DOHH2 (cell line): Measurements from ENCODE around the gene H1-8.

Experiments used
- EZH2phosphoT487 ChIP-seq: fragments of 200-600 bp; sonication (generic); IDR thresholded peaks from 2 replicates; pipeline ENCODE4 v1.6.1; 2017; ENCODE audit warnings: borderline replicate concordance, mild to moderate bottlenecking, antibody characterized with exemption, low read length, moderate library complexity, mixed read lengths
- TF ChIP-seq, protein P1 (sequence below): fragments of 200-600 bp; sonication (generic); IDR thresholded peaks from one replicate; pipeline ENCODE4 v1.5.1; 2014; ENCODE audit warnings: antibody characterized with exemption, mild to moderate bottlenecking, low read depth, low read length; ENCODE audit not compliant: poor library complexity, severe bottlenecking

DNA sequence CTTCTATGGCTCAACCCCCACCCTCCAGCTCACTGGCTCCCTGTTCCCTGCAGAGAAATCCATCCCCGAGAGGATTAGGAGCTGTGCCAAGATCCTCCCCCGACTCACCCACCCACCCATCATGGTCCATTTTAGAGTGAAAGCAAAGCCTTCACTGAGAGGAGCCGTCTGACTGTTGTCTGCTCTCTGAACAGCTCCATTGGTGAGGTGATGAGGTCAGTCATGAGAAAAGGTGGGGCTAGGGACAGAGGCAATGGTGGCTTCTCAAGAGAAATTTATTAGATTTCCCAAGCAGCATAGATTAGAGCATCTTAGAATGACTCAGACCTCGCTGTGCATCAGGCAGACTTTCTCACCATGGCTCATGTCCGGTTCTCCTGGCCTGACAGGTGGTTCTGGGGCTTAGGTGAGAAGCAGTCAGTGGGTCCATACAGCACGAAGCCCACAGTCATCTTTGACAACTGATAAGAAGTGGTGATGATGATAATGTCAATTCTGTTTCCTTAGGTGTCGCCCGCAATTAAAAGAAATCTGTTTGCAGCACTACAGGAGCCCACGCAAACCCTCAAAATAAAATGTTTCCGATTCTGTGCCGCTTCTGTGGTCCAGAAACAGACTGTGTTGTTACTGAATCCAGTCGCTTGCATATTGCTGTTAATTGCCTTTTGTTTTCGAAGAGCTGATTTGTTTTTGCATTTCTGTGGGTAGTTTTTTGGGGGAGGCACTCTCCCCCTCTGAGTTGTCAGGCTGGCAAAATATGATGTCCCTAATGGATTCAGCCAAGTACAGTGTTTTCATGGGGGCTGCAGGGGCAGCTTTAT lies 39.3 kb upstream of the H1-8 start:
- TF ChIP-seq, protein P1, sequence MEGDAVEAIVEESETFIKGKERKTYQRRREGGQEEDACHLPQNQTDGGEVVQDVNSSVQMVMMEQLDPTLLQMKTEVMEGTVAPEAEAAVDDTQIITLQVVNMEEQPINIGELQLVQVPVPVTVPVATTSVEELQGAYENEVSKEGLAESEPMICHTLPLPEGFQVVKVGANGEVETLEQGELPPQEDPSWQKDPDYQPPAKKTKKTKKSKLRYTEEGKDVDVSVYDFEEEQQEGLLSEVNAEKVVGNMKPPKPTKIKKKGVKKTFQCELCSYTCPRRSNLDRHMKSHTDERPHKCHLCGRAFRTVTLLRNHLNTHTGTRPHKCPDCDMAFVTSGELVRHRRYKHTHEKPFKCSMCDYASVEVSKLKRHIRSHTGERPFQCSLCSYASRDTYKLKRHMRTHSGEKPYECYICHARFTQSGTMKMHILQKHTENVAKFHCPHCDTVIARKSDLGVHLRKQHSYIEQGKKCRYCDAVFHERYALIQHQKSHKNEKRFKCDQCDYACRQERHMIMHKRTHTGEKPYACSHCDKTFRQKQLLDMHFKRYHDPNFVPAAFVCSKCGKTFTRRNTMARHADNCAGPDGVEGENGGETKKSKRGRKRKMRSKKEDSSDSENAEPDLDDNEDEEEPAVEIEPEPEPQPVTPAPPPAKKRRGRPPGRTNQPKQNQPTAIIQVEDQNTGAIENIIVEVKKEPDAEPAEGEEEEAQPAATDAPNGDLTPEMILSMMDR: no peak
- no peak for TF ChIP-seq EZH2phosphoT487
